Urothelium cell line (cell line): ENCODE data around the gene FAHD2A.
A peak's percentile ranks its signal among the peaks of the same experiment; 100 is the strongest.
"Not testable (repeated sequence)": the region's sequence is repeated elsewhere in the genome, so short reads cannot be mapped to it uniquely, and the experiment has no call there.

Experiments
- DNase-seq: peaks from one replicate; pipeline ENCODE4 v3.0.0; 2011; ENCODE audit warnings: low spot score, mixed read lengths
- FAIRE-seq: peaks from 2 replicates; lab custom pipeline; 2011; peaks lifted over from hg19 to GRCh38; lab: Jason Lieb, UNC

FAHD2A gene

GRCh38 chr2:95433373-95433772 is 30.9 kb downstream of the FAHD2A start:
- FAIRE-seq, DNase-seq: not testable (repeated sequence)

- FAIRE-seq, result not testable (repeated sequence)
Measured at GRCh38 chr2:95433973-95434372, 31.5 kb downstream of the FAHD2A start.

GRCh38 chr2:95434507-95435076 is 32.1 kb downstream of the FAHD2A start:
- DNase-seq, result not testable (repeated sequence)
- FAIRE-seq, result peak; percentile 99

More at GRCh38 chr2:95433973-95434372, 31.5 kb downstream of the FAHD2A start:
- not testable (repeated sequence) for DNase-seq

GRCh38 chr2:95435162-95435871 is 32.8 kb downstream of the FAHD2A start:
- FAIRE-seq, result peak; percentile 86
- not testable (repeated sequence) for DNase-seq

- FAIRE-seq, result peak; percentile 32
- not testable (repeated sequence) for DNase-seq
Measured at GRCh38 chr2:95435872-95436209, 33.3 kb downstream of the FAHD2A start.

GRCh38 chr2:95442474-95443099 is 40.1 kb downstream of the FAHD2A start:
- DNase-seq, FAIRE-seq: not testable (repeated sequence)

- FAIRE-seq, DNase-seq: not testable (repeated sequence)
Measured at GRCh38 chr2:95445317-95445716, 42.8 kb downstream of the FAHD2A start.

- FAIRE-seq, DNase-seq: not testable (repeated sequence)
Measured at GRCh38 chr2:95463292-95463691, 60.8 kb downstream of the FAHD2A start.
